GM12801 (cell line): ENCODE results near the gene EIF3L.

Experiments used
- TF ChIP-seq, protein P1 (sequence below): IDR thresholded peaks from one replicate; pipeline ENCODE4 v1.5.1; 2011; ENCODE audit warnings: control low read depth; ENCODE audit not compliant: insufficient read length; ENCODE audit errors: extremely low read depth

The EIF3L gene

GRCh38 chr22:37849089-37849751 lies at the start of gene EIF3L:
Gene EIF3L (plus strand): TSS chr22:37849419. CDS start chr22:37849450, 31 bp downstream.
- TF ChIP-seq, protein P1, sequence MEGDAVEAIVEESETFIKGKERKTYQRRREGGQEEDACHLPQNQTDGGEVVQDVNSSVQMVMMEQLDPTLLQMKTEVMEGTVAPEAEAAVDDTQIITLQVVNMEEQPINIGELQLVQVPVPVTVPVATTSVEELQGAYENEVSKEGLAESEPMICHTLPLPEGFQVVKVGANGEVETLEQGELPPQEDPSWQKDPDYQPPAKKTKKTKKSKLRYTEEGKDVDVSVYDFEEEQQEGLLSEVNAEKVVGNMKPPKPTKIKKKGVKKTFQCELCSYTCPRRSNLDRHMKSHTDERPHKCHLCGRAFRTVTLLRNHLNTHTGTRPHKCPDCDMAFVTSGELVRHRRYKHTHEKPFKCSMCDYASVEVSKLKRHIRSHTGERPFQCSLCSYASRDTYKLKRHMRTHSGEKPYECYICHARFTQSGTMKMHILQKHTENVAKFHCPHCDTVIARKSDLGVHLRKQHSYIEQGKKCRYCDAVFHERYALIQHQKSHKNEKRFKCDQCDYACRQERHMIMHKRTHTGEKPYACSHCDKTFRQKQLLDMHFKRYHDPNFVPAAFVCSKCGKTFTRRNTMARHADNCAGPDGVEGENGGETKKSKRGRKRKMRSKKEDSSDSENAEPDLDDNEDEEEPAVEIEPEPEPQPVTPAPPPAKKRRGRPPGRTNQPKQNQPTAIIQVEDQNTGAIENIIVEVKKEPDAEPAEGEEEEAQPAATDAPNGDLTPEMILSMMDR = no peak

GRCh38 chr22:37801946-37802309 lies 47.3 kb upstream of the EIF3L start:
- TF ChIP-seq, protein P1 = no peak

GRCh38 chr22:37802310-37803194 lies 46.7 kb upstream of the EIF3L start:
- TF ChIP-seq, protein P1 = no peak

GRCh38 chr22:37803195-37803638 lies 46.0 kb upstream of the EIF3L start:
- TF ChIP-seq, protein P1 = no peak

DNA sequence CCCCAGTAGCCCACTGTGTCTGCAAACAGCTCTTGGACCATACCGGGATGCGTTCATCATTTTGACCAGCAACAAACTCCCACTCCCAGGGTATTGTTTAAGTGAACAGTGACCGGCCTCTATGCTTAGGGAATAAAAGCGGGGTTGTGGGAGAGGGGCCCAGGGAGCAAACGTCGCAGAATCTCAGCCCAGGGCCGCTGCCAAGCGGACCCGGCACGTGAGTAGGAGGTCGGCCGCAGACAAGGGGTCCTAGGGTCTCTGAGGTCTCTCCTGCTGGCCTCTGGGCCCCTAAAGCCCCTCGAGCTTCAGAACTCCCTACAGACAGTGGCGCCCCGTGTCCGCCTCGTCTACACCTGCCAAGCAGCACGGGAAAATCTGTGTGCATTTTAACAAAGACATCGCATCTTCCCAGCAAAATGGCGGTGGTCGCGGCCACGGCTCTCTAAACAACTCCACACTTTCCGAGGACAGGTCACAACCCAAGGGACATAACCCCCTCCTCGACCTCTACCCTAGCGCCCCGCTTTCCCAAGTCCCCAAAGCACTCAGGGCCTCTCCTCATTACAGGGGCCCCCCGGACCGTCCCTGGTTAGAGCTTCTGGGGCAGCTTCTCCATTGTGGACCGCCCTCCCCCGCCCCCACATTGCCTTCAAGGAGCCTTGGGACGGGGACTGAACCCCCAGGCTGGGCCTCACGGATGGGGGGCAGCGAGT lies 45.4 kb upstream of the EIF3L start:
- TF ChIP-seq, protein P1 = no peak

DNA sequence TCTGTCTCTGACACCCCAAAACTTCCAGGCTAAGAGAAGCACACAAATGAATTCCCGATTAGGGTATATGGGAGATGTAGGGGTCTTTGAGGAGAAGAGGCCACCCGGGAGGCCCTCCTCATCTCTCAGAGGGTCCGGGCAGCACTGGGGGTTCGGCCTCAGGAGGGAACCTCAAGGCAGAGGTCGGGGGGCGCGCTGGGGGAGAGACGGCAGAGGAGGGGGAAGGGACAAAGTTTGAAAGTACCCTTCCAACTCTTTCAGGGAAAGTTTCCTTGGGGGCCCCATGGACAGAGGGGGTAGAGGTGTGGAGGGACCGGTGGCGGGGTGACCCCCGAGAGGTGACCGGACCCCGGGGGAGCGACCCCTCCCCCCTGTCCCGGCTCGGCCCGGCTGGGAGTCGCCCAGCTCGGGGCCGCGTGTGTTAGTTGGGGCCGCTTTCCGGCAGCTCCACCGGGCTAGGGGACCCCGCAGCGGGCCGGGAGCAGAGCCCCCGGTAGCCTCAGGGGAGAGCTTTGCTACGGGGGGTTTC lies 44.8 kb upstream of the EIF3L start:
- TF ChIP-seq, protein P1 = no peak
